Measurements from ENCODE around the gene NINJ1. TPM values are rescaled to one million over a fixed set of nuclear protein-coding genes. Genes with fewer than 3 reads are reported as not detected.
A peak's percentile ranks its signal among the peaks of the same experiment; 100 is the strongest.

Gene NINJ1
- total RNA-seq, 1 donor from 2014 or later = 46.6 TPM

GRCh38 chr9:93112116-93112863 lies 21.8 kb downstream of the NINJ1 start:
- H3K4me3 ChIP-seq = no peak overlapping the region
- H3K4me1 ChIP-seq = peaks cover 36% of the 10 kb centered on the region
- H3K27me3 ChIP-seq (ENCODE audit: low read depth) = no peaks in the 10 kb centered on the region
- intact Hi-C loops (cut with DNase I) = no loop called here
- H3K36me3 ChIP-seq = peaks cover 41% of the 10 kb centered on the region
- TF ChIP-seq CTCF (IDR thresholded peaks at IDR 0.05) = no peak
- peak; percentile 54 for DNase-seq
- no peaks in the 10 kb centered on the region for H3K9me3 ChIP-seq
- no peak for ATAC-seq
- peak overlapping the region; percentile 24 for H3K27ac ChIP-seq

- Histone ChIP-seq H3K27ac (peak overlapping the region; percentile 31), H3K4me3 (no peak overlapping the region), H3K36me3 (peaks cover 41% of the 10 kb centered on the region), H3K4me1 (peaks cover 32% of the 10 kb centered on the region), H3K27me3 (ENCODE audit: low read depth) (no peaks in the 10 kb centered on the region), H3K9me3 (no peaks in the 10 kb centered on the region)
- intact Hi-C loops (cut with DNase I) = no loop called here
- TF ChIP-seq CTCF (IDR thresholded peaks at IDR 0.05) = no peak
- DNase-seq (peak; percentile 66), ATAC-seq (no peak)
Observed at GRCh38 chr9:93111371-93112115, 22.5 kb downstream of the NINJ1 start.

- H3K9me3 ChIP-seq = no peaks in the 10 kb centered on the region
- H3K27ac ChIP-seq = no peak overlapping the region
- no peaks in the 10 kb centered on the region for H3K27me3 ChIP-seq (ENCODE audit: low read depth)
- no peak overlapping the region for H3K4me3 ChIP-seq
- H3K36me3 ChIP-seq = peaks cover 41% of the 10 kb centered on the region
- peak; percentile 39 for DNase-seq
- intact Hi-C loops (cut with DNase I) = no loop called here
- peaks cover 27% of the 10 kb centered on the region for H3K4me1 ChIP-seq
- no peak for ATAC-seq
- no peak for TF ChIP-seq CTCF (IDR thresholded peaks at IDR 0.05)
Observed at GRCh38 chr9:93111001-93111370, 23.1 kb downstream of the NINJ1 start.

GRCh38 chr9:93110311-93110855 lies 23.7 kb downstream of the NINJ1 start:
- TF ChIP-seq CTCF (IDR thresholded peaks at IDR 0.05) = no peak
- no peak for ATAC-seq
- DNase-seq = peak; percentile 51
- Histone ChIP-seq H3K9me3 (no peaks in the 10 kb centered on the region), H3K36me3 (peaks cover 41% of the 10 kb centered on the region), H3K27ac (no peak overlapping the region), H3K4me1 (peaks cover 26% of the 10 kb centered on the region), H3K27me3 (ENCODE audit: low read depth) (no peaks in the 10 kb centered on the region), H3K4me3 (no peak overlapping the region)
- intact Hi-C loops (cut with DNase I) = no loop called here

- Histone ChIP-seq H3K9me3 (no peaks in the 10 kb centered on the region), H3K36me3 (peaks cover 41% of the 10 kb centered on the region), H3K4me1 (peaks cover 22% of the 10 kb centered on the region), H3K4me3 (no peak overlapping the region), H3K27ac (no peak overlapping the region), H3K27me3 (ENCODE audit: low read depth) (no peaks in the 10 kb centered on the region)
- no peak for ATAC-seq
- peak; percentile 46 for DNase-seq
- TF ChIP-seq CTCF (IDR thresholded peaks at IDR 0.05) = no peak
- intact Hi-C loops (cut with DNase I) = no loop called here
Observed at GRCh38 chr9:93108291-93109041, 25.6 kb downstream of the NINJ1 start.
